NCI-H774 (cell line): ENCODE data around the gene CUZD1.

Source experiments
- DNase-seq: peaks from one replicate; lab custom pipeline; 2025; lab: John Stamatoyannopoulos, UW

CUZD1 gene

GRCh38 chr10:122814493-122814892 lies 31.2 kb downstream of the CUZD1 start:
- DNase-seq = no peak

- DNase-seq = no peak
These were observed 32.9 kb downstream of the CUZD1 start for GRCh38 chr10:122812751-122813150.

- no peak for DNase-seq
These were observed 43.4 kb downstream of the CUZD1 start for GRCh38 chr10:122802282-122802681.

GRCh38 chr10:122798704-122799231 lies 46.9 kb downstream of the CUZD1 start:
- no peak for DNase-seq

- no peak for DNase-seq
These were observed 48.9 kb downstream of the CUZD1 start for GRCh38 chr10:122796796-122797195.

- no peak for DNase-seq
These were observed 49.7 kb downstream of the CUZD1 start for GRCh38 chr10:122795924-122796323.

GRCh38 chr10:122786269-122786668 lies 59.4 kb downstream of the CUZD1 start:
- no peak for DNase-seq

GRCh38 chr10:122782911-122783310 lies 62.7 kb downstream of the CUZD1 start:
- no peak for DNase-seq
